Fibroblast of villous mesenchyme (primary cell): ENCODE measurements around the gene NDE1. TPM values are rescaled to one million over a fixed set of nuclear protein-coding genes. Genes with fewer than 3 reads are reported as not detected.

Experiments
- DNase-seq: peaks from one replicate; pipeline ENCODE4 v3.0.0-alpha.2; 2010; ENCODE audit warnings: low read depth
- H3K4me3 ChIP-seq: 2 replicates; pipeline ENCODE4 v1.5.1; 2011; ENCODE audit warnings: low read depth, mild to moderate bottlenecking, low read length
- CTCF ChIP-seq: IDR thresholded peaks from 2 replicates; pipeline ENCODE4 v1.5.1; 2012; ENCODE audit warnings: low read depth, mild to moderate bottlenecking, low read length; ENCODE audit not compliant: insufficient read depth
- total RNA-seq: library from RNA; depleted of rRNA; stranded (reverse); fragments of >200 nt; gene quantifications from 2 replicates; pipeline ENCODE4 v1.2.3, GENCODE V29; 2012

Gene NDE1
- total RNA-seq, 1 donor: 43.2 TPM

- H3K4me3 ChIP-seq: no peak overlapping the region
- no peak for TF ChIP-seq CTCF
- no peak for DNase-seq
Observed at GRCh38 chr16:15621456-15621855, 28.6 kb upstream of the NDE1 start.

- H3K4me3 ChIP-seq: no peak overlapping the region
- no peak for DNase-seq
- TF ChIP-seq CTCF: no peak
Observed at GRCh38 chr16:15621889-15622288, 28.2 kb upstream of the NDE1 start.

GRCh38 chr16:15631730-15632409 lies 18.2 kb upstream of the NDE1 start:
- DNase-seq: peak; percentile 60
- no peak for TF ChIP-seq CTCF
- no peak overlapping the region for H3K4me3 ChIP-seq

GRCh38 chr16:15635926-15636325 lies 14.1 kb upstream of the NDE1 start:
- no peak overlapping the region for H3K4me3 ChIP-seq
- no peak for DNase-seq
- no peak for TF ChIP-seq CTCF

GRCh38 chr16:15636392-15636873 lies 13.6 kb upstream of the NDE1 start:
- no peak for TF ChIP-seq CTCF
- peak; percentile 70 for DNase-seq

GRCh38 chr16:15639061-15639568 lies 10.9 kb upstream of the NDE1 start:
- H3K4me3 ChIP-seq: no peak overlapping the region
- no peak for TF ChIP-seq CTCF
- DNase-seq: no peak

More at GRCh38 chr16:15636392-15636873, 13.6 kb upstream of the NDE1 start:
- no peak overlapping the region for H3K4me3 ChIP-seq
